ENCODE measurements around the gene STK32C. TPM values are rescaled to one million over a fixed set of nuclear protein-coding genes. Genes with fewer than 3 reads are reported as not detected.

The STK32C gene
- total and polyA plus RNA-seq, 2 donors (not counting 1 experiment from before 2014, with no cell fraction given), result 9.9 to 16.8 TPM

- ATAC-seq (ENCODE audit: low read depth) (no peak), DNase-seq (no peak)
- ChIA-PET POLR2A (no interaction called here), CTCF (no interaction called here)
- intact Hi-C loops (cut with micrococcal nuclease), result no loop called here
- Histone ChIP-seq H3K79me2 (ENCODE audit: control insufficient read depth, insufficient read depth, low read length) (no peaks in the 10 kb centered on the region), H4K20me1 (ENCODE audit: control insufficient read depth, insufficient read depth, low read length, poor library complexity, severe bottlenecking) (no peaks in the 10 kb centered on the region), H3K4me1 (ENCODE audit: control insufficient read depth in 2 of 2, insufficient read depth in 2 of 2, low read length in 2 of 2) (no peaks in the 10 kb centered on the region), H3K4me3 (ENCODE audit: control extremely low read depth in 1 of 5, extremely low read depth in 1 of 5, insufficient read depth in 1 of 5, low read depth in 2 of 5, low read length in 4 of 5) (no peak overlapping the region), H3K36me3 (replicated peaks in 1 of 2; ENCODE audit: control extremely low read depth in 1 of 2, control insufficient read depth in 1 of 2, extremely low read depth in 1 of 2, insufficient read depth in 2 of 2, low read length in 1 of 2) (no peaks in the 10 kb centered on the region), H3K27ac (ENCODE audit: low read length in 2 of 2) (no peak overlapping the region), H3K27me3 (replicated peaks in 1 of 4; ENCODE audit: control extremely low read depth in 1 of 4, control insufficient read depth in 3 of 4, insufficient read depth in 4 of 4, low read length in 3 of 4) (no peaks in the 10 kb centered on the region), H3K4me2 (replicated peaks; ENCODE audit: low read depth, low read length, poor library complexity, severe bottlenecking) (no peak overlapping the region), H3K9me3 (ENCODE audit: control extremely low read depth in 1 of 3, control insufficient read depth in 2 of 3, insufficient read depth in 1 of 3, low read length in 2 of 3) (no peaks in the 10 kb centered on the region), H2AFZ (ENCODE audit: insufficient read depth, low read depth, low read length, poor library complexity, severe bottlenecking) (no peak overlapping the region), H3K9ac (ENCODE audit: low read length) (no peak overlapping the region)
- WGBS (ENCODE audit: insufficient coverage), result 89% methylated on average over 35 of the region's 35 CpGs
- no peaks in the 10 kb centered on the region for H3K9me3 Mint-ChIP-seq (ENCODE audit: insufficient read depth)
- H3K4me3 Mint-ChIP-seq, result no peak overlapping the region
- H3K27me3 Mint-ChIP-seq, result no peaks in the 10 kb centered on the region
- no peaks in the 10 kb centered on the region for H3K4me1 Mint-ChIP-seq
- TF ChIP-seq EZH2 (IDR thresholded peaks at IDR 0.05; ENCODE audit: borderline replicate concordance, insufficient read depth, low read depth, low read length, poor library complexity, severe bottlenecking) (no peak), CTCF (IDR thresholded peaks at IDR 0.05) (no peak)
- H3K27ac Mint-ChIP-seq, result no peak overlapping the region
These were observed 109.2 kb downstream of the STK32C start for GRCh38 chr10:132198381-132199181.

GRCh38 chr10:132198068-132198370, 109.7 kb downstream of the STK32C start:
- Mint-ChIP-seq H3K9me3 (ENCODE audit: insufficient read depth) (no peaks in the 10 kb centered on the region), H3K4me1 (no peaks in the 10 kb centered on the region), H3K27ac (no peak overlapping the region), H3K27me3 (no peaks in the 10 kb centered on the region), H3K4me3 (no peak overlapping the region)
- Histone ChIP-seq H4K20me1 (ENCODE audit: control insufficient read depth, insufficient read depth, low read length, poor library complexity, severe bottlenecking) (no peaks in the 10 kb centered on the region), H3K4me3 (ENCODE audit: control extremely low read depth in 1 of 5, extremely low read depth in 1 of 5, insufficient read depth in 1 of 5, low read depth in 2 of 5, low read length in 4 of 5) (no peak overlapping the region), H3K36me3 (replicated peaks in 1 of 2; ENCODE audit: control extremely low read depth in 1 of 2, control insufficient read depth in 1 of 2, extremely low read depth in 1 of 2, insufficient read depth in 2 of 2, low read length in 1 of 2) (no peaks in the 10 kb centered on the region), H2AFZ (ENCODE audit: insufficient read depth, low read depth, low read length, poor library complexity, severe bottlenecking) (no peak overlapping the region), H3K9me3 (ENCODE audit: control extremely low read depth in 1 of 3, control insufficient read depth in 2 of 3, insufficient read depth in 1 of 3, low read length in 2 of 3) (no peaks in the 10 kb centered on the region), H3K27me3 (replicated peaks in 1 of 4; ENCODE audit: control extremely low read depth in 1 of 4, control insufficient read depth in 3 of 4, insufficient read depth in 4 of 4, low read length in 3 of 4) (no peaks in the 10 kb centered on the region), H3K27ac (ENCODE audit: low read length in 2 of 2) (no peak overlapping the region), H3K79me2 (ENCODE audit: control insufficient read depth, insufficient read depth, low read length) (no peaks in the 10 kb centered on the region), H3K4me2 (replicated peaks; ENCODE audit: low read depth, low read length, poor library complexity, severe bottlenecking) (no peak overlapping the region), H3K4me1 (ENCODE audit: control insufficient read depth in 2 of 2, insufficient read depth in 2 of 2, low read length in 2 of 2) (no peaks in the 10 kb centered on the region), H3K9ac (ENCODE audit: low read length) (no peak overlapping the region)
- CTCF ChIA-PET, result no interaction called here
- ATAC-seq (ENCODE audit: low read depth) (no peak), DNase-seq (no peak)
- intact Hi-C loops (cut with micrococcal nuclease), result no loop called here
- no CpG with 5 or more reads among the region's 3 CpGs for WGBS (ENCODE audit: insufficient coverage)
- POLR2A ChIA-PET, result no interaction called here
- TF ChIP-seq EZH2 (IDR thresholded peaks at IDR 0.05; ENCODE audit: borderline replicate concordance, insufficient read depth, low read depth, low read length, poor library complexity, severe bottlenecking), result no peak
- no peak for TF ChIP-seq CTCF (IDR thresholded peaks at IDR 0.05)

All from B cell (primary cell).